Panc1 (cell line): ENCODE measurements around the gene ATP2B1.

ENCODE experiments used
- POLR2AphosphoS5 ChIP-seq: IDR thresholded peaks from 2 replicates; pipeline ENCODE4 v1.6.1; 2012; ENCODE audit warnings: mild to moderate bottlenecking, low read depth, low read length, moderate library complexity
- TF ChIP-seq, protein P1 (sequence below): fragments of 450-650 bp; IDR thresholded peaks from 2 replicates; pipeline ENCODE4 v1.5.1; 2017; ENCODE audit warnings: mild to moderate bottlenecking
- TF ChIP-seq, protein P2 (sequence below), 2 experiments: IDR thresholded peaks; 2 replicates each; pipeline ENCODE4 v1.6.1; 2011 to 2012; ENCODE audit warnings: low read depth in 2 of 2, control low read depth in 1 of 2, low read length in 1 of 2, mild to moderate bottlenecking in 1 of 2, moderate library complexity in 1 of 2; ENCODE audit not compliant: insufficient read depth in 1 of 2

- TF ChIP-seq, protein P1, sequence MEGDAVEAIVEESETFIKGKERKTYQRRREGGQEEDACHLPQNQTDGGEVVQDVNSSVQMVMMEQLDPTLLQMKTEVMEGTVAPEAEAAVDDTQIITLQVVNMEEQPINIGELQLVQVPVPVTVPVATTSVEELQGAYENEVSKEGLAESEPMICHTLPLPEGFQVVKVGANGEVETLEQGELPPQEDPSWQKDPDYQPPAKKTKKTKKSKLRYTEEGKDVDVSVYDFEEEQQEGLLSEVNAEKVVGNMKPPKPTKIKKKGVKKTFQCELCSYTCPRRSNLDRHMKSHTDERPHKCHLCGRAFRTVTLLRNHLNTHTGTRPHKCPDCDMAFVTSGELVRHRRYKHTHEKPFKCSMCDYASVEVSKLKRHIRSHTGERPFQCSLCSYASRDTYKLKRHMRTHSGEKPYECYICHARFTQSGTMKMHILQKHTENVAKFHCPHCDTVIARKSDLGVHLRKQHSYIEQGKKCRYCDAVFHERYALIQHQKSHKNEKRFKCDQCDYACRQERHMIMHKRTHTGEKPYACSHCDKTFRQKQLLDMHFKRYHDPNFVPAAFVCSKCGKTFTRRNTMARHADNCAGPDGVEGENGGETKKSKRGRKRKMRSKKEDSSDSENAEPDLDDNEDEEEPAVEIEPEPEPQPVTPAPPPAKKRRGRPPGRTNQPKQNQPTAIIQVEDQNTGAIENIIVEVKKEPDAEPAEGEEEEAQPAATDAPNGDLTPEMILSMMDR: no peak
- no peak for TF ChIP-seq POLR2AphosphoS5
- TF ChIP-seq, protein P2, sequence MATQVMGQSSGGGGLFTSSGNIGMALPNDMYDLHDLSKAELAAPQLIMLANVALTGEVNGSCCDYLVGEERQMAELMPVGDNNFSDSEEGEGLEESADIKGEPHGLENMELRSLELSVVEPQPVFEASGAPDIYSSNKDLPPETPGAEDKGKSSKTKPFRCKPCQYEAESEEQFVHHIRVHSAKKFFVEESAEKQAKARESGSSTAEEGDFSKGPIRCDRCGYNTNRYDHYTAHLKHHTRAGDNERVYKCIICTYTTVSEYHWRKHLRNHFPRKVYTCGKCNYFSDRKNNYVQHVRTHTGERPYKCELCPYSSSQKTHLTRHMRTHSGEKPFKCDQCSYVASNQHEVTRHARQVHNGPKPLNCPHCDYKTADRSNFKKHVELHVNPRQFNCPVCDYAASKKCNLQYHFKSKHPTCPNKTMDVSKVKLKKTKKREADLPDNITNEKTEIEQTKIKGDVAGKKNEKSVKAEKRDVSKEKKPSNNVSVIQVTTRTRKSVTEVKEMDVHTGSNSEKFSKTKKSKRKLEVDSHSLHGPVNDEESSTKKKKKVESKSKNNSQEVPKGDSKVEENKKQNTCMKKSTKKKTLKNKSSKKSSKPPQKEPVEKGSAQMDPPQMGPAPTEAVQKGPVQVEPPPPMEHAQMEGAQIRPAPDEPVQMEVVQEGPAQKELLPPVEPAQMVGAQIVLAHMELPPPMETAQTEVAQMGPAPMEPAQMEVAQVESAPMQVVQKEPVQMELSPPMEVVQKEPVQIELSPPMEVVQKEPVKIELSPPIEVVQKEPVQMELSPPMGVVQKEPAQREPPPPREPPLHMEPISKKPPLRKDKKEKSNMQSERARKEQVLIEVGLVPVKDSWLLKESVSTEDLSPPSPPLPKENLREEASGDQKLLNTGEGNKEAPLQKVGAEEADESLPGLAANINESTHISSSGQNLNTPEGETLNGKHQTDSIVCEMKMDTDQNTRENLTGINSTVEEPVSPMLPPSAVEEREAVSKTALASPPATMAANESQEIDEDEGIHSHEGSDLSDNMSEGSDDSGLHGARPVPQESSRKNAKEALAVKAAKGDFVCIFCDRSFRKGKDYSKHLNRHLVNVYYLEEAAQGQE (IDR thresholded peaks at IDR 0.05; ENCODE audit: insufficient read depth in 1 of 2, low read depth in 2 of 2, low read length in 1 of 2): no peak
Measured at GRCh38 chr12:89603678-89604077, 105.0 kb downstream of the ATP2B1 start.
